WTC11 (cell line): ENCODE measurements around the gene RAB5IF.

Experiments
- CTCF ChIP-seq: fragments of 200-600 bp; IDR thresholded peaks from 2 replicates; pipeline ENCODE4 v1.8.0; 2022; ENCODE audit warnings: antibody characterized with exemption
- TP53 ChIP-seq: sonication (generic); formaldehyde crosslinking; IDR thresholded peaks from 2 replicates; pipeline ENCODE4 v1.8.1; 2023; ENCODE audit warnings: mild to moderate bottlenecking, missing genetic modification reagents

DNA sequence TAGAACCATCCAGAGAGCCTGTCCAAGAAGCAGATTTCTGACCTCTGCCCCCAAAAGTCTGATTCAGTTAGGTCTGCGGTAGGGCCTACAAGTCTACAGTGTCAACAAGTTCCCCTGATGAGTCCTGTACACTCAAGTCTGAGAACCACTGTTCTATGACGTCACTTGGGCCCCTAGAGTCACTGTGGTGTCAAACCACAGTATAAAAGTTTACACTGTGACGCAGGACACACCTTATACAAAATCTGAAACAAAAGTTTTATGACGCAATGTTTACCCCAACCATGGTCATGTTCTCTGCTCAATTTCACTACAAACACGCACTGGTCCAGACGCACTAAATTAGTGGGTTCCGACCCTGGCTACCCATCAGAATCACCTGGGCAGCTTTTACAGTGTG, 22.5 kb downstream of the RAB5IF start:
- no peak for TF ChIP-seq CTCF
- TF ChIP-seq TP53: no peak
